Measurements from ENCODE around the gene CD200R1L.
"Not testable (repeated sequence)": the region's sequence is repeated elsewhere in the genome, so short reads cannot be mapped to it uniquely, and the experiment has no call there.

Gene CD200R1L

GRCh38 chr3:112846764-112847163 is at the start of gene CD200R1L:
Gene CD200R1L (minus strand): TSS chr3:112846864. CDS start chr3:112829367, 17,497 bp downstream.
- no peak for DNase-seq (ENCODE audit: low read depth)

- DNase-seq (ENCODE audit: low read depth) = no peak
Measured at GRCh38 chr3:112894258-112894657, 47.6 kb upstream of the CD200R1L start.

- DNase-seq (ENCODE audit: low read depth) = no peak
Measured at GRCh38 chr3:112889357-112889756, 42.7 kb upstream of the CD200R1L start.

GRCh38 chr3:112888381-112889085 is 41.9 kb upstream of the CD200R1L start:
- DNase-seq (ENCODE audit: low read depth) = no peak

GRCh38 chr3:112884678-112885290 is 38.1 kb upstream of the CD200R1L start:
- no peak for DNase-seq (ENCODE audit: low read depth)

GRCh38 chr3:112881891-112882290 is 35.2 kb upstream of the CD200R1L start:
- DNase-seq (ENCODE audit: low read depth) = no peak

GRCh38 chr3:112875561-112875960 is 28.9 kb upstream of the CD200R1L start:
- DNase-seq (ENCODE audit: low read depth) = no peak

- DNase-seq (ENCODE audit: low read depth) = no peak
Measured at GRCh38 chr3:112874725-112875124, 28.1 kb upstream of the CD200R1L start.

GRCh38 chr3:112873632-112874031 is 27.0 kb upstream of the CD200R1L start:
- DNase-seq (ENCODE audit: low read depth) = no peak

- no peak for DNase-seq (ENCODE audit: low read depth)
Measured at GRCh38 chr3:112871735-112872134, 25.1 kb upstream of the CD200R1L start.

- no peak for DNase-seq (ENCODE audit: low read depth)
Measured at GRCh38 chr3:112865757-112866156, 19.1 kb upstream of the CD200R1L start.

- no peak for DNase-seq (ENCODE audit: low read depth)
Measured at GRCh38 chr3:112860898-112861297, 14.2 kb upstream of the CD200R1L start.

- DNase-seq (ENCODE audit: low read depth) = no peak
Measured at GRCh38 chr3:112858410-112859069, 11.9 kb upstream of the CD200R1L start.

- no peak for DNase-seq (ENCODE audit: low read depth)
Measured at GRCh38 chr3:112857526-112857925, 10.9 kb upstream of the CD200R1L start.

GRCh38 chr3:112856537-112856936 is 9.9 kb upstream of the CD200R1L start:
- no peak for DNase-seq (ENCODE audit: low read depth)

- no peak for DNase-seq (ENCODE audit: low read depth)
Measured at GRCh38 chr3:112855883-112856282, 9.2 kb upstream of the CD200R1L start.

- not testable (repeated sequence) for DNase-seq (ENCODE audit: low read depth)
Measured at GRCh38 chr3:112855074-112855473, 8.4 kb upstream of the CD200R1L start.

- DNase-seq (ENCODE audit: low read depth) = no peak
Measured at GRCh38 chr3:112848196-112848595, 1.5 kb upstream of the CD200R1L start.

- DNase-seq (ENCODE audit: low read depth) = no peak
Measured at GRCh38 chr3:112847692-112848091, 1.0 kb upstream of the CD200R1L start.

- DNase-seq (ENCODE audit: low read depth) = no peak
Measured at GRCh38 chr3:112845772-112846171, 892 bp downstream of the CD200R1L start.

GRCh38 chr3:112829046-112829445 is 17.6 kb downstream of the CD200R1L start:
- no peak for DNase-seq (ENCODE audit: low read depth)

- no peak for DNase-seq (ENCODE audit: low read depth)
Measured at GRCh38 chr3:112822064-112823055, 24.3 kb downstream of the CD200R1L start.
